H1 (cell line): ENCODE results near the gene FCN2.

Experiments
- CHD1 ChIP-seq: IDR thresholded peaks from 2 replicates; pipeline ENCODE4 v1.6.1; 2012; ENCODE audit warnings: low read depth, low read length, improper control_type of control experiment
- CTCF ChIP-seq, 3 experiments: IDR thresholded peaks; 1 replicate in 2 of 3; 2 replicates in 1 of 3; pipeline versions ENCODE4 v1.5.1 to v1.6.1; 2011; ENCODE audit warnings: low read length in 3 of 3, mild to moderate bottlenecking in 3 of 3, inconsistent platforms in 2 of 3, low read depth in 1 of 3, moderate library complexity in 1 of 3; ENCODE audit not compliant: insufficient read depth in 1 of 3; ENCODE audit errors: control extremely low read depth in 1 of 3
- EZH2 ChIP-seq: fragments of 200-600 bp; sonication (generic); IDR thresholded peaks from 2 replicates; pipeline ENCODE4 v1.7.1; 2012; ENCODE audit warnings: low read depth, mild to moderate bottlenecking, moderate library complexity, low read length, inconsistent platforms; ENCODE audit not compliant: severe bottlenecking
- POLR2A ChIP-seq, 2 experiments: IDR thresholded peaks; 1 replicate in 1 of 2; 2 replicates in 1 of 2; pipeline ENCODE4 v1.6.1; 2011; ENCODE audit warnings: low read depth in 2 of 2, low read length in 2 of 2, mild to moderate bottlenecking in 2 of 2; ENCODE audit errors: control extremely low read depth in 1 of 2
- POLR2AphosphoS5 ChIP-seq: IDR thresholded peaks from 2 replicates; pipeline ENCODE4 v1.6.1; 2011; ENCODE audit warnings: low read depth, low read length
- RAD21 ChIP-seq, 2 experiments: IDR thresholded peaks in 1 of 2; conservative IDR thresholded peaks in 1 of 2; 2 replicates each; pipeline ENCODE4 v1.6.1; 2011; ENCODE audit warnings: low read depth in 2 of 2, low read length in 2 of 2, improper control_type of control experiment in 1 of 2, inconsistent platforms in 1 of 2, mild to moderate bottlenecking in 1 of 2, moderate library complexity in 1 of 2
- SIRT6 ChIP-seq: IDR thresholded peaks from one replicate; pipeline ENCODE4 v1.7.1; 2012; ENCODE audit warnings: low read length, inconsistent platforms
- SP1 ChIP-seq: IDR thresholded peaks from 2 replicates; pipeline ENCODE4 v1.6.1; 2011; ENCODE audit warnings: low read depth, low read length
- SP2 ChIP-seq: IDR thresholded peaks from 2 replicates; pipeline ENCODE4 v1.6.1; 2012; ENCODE audit warnings: mild to moderate bottlenecking, low read length, inconsistent platforms
- SRF ChIP-seq: IDR thresholded peaks from 2 replicates; pipeline ENCODE4 v1.6.1; 2011; ENCODE audit warnings: mild to moderate bottlenecking, low read depth, low read length, moderate library complexity
- TAF1 ChIP-seq: IDR thresholded peaks from 2 replicates; pipeline ENCODE4 v1.6.1; 2011; ENCODE audit warnings: mild to moderate bottlenecking, low read depth, low read length
- YY1 ChIP-seq: IDR thresholded peaks from 2 replicates; pipeline ENCODE4 v1.6.1; 2011; ENCODE audit warnings: low read depth, mild to moderate bottlenecking, low read length
- TF ChIP-seq, protein P1 (sequence below): IDR thresholded peaks from 2 replicates; pipeline ENCODE4 v1.6.1; 2011; ENCODE audit warnings: low read depth, mild to moderate bottlenecking, low read length; ENCODE audit not compliant: insufficient read depth
- TF ChIP-seq, protein P2 (sequence below): IDR thresholded peaks from 2 replicates; pipeline ENCODE4 v1.6.1; 2012; ENCODE audit warnings: inconsistent platforms

DNA sequence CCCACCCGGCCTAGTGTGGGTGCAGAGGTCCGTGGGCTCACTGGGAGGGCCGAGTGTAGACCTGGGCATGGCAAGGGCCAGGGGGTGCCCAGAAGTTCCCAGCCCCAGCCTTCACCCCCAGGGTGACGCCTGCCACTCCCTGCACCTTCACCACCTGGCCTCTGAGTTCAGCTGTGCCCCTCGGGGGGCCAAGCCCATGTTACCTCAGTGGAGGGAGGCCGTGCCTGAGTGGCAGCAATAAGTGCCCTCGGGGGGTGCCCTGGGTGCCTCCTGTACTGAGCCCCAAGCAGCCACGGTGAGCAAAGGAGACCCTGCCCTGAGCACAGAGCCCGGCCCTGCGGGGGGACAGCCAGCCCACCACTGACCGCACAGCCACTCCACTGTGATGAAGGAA is 10.3 kb upstream of the FCN2 start:
- TF ChIP-seq CTCF (IDR thresholded peaks at IDR 0.05; ENCODE audit: control extremely low read depth in 1 of 3, insufficient read depth in 1 of 3, low read depth in 1 of 3, low read length in 3 of 3) (no peak), POLR2A (IDR thresholded peaks at IDR 0.05; ENCODE audit: control extremely low read depth in 1 of 2, low read depth in 2 of 2, low read length in 2 of 2) (no peak), SIRT6 (no peak), SP1 (no peak), YY1 (no peak), SRF (no peak), TAF1 (no peak), RAD21 (IDR thresholded peaks at IDR 0.05 in 1 of 2, conservative IDR thresholded peaks at IDR 0.05 in 1 of 2; ENCODE audit: low read depth in 2 of 2, low read length in 2 of 2) (no peak), CHD1 (no peak), POLR2AphosphoS5 (no peak), EZH2 (no peak), SP2 (no peak)
- TF ChIP-seq, protein P1, sequence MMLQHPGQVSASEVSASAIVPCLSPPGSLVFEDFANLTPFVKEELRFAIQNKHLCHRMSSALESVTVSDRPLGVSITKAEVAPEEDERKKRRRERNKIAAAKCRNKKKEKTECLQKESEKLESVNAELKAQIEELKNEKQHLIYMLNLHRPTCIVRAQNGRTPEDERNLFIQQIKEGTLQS, result no peak
- TF ChIP-seq, protein P2, sequence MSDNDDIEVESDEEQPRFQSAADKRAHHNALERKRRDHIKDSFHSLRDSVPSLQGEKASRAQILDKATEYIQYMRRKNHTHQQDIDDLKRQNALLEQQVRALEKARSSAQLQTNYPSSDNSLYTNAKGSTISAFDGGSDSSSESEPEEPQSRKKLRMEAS, result no peak
